H1 (cell line): ENCODE results near the gene BAHD1. TPM values are rescaled to one million over a fixed set of nuclear protein-coding genes. Genes with fewer than 3 reads are reported as not detected.

ENCODE experiments used
- CTCF ChIA-PET: fragments of 300-600 bp; sonication (Branson Sonifier 250); formaldehyde crosslinking; loops from one replicate; lab custom pipeline; 2021; ENCODE audit not compliant: partially characterized antibody; lab: Charles Lee
- POLR2A ChIA-PET: fragments of 300-600 bp; sonication (Branson Sonifier 250); formaldehyde crosslinking; loops from one replicate; lab custom pipeline; 2021; ENCODE audit warnings: inconsistent platforms; ENCODE audit not compliant: partially characterized antibody; lab: Charles Lee
- DNase-seq, 2 experiments: peaks; one replicate each; pipeline versions ENCODE4 v3.0.0 to v3.0.0-alpha.2; 2010 to 2022; ENCODE audit warnings: low spot score in 2 of 2, low read depth in 1 of 2, mixed read lengths in 1 of 2
- FAIRE-seq: peaks from 2 replicates; lab custom pipeline; 2011; peaks lifted over from hg19 to GRCh38; lab: Jason Lieb, UNC
- H2AFZ ChIP-seq: 2 replicates; pipeline ENCODE4 v1.8.1; 2012; ENCODE audit warnings: low read length, inconsistent platforms
- H2AK5ac ChIP-seq: 2 replicates; pipeline ENCODE4 v1.6.1; 2013; ENCODE audit warnings: low read depth, low read length
- H2BK120ac ChIP-seq: replicated peaks from 2 replicates; pipeline ENCODE3; 2013; ENCODE audit warnings: low read depth, low read length, inconsistent platforms
- H2BK12ac ChIP-seq: 2 replicates; pipeline ENCODE4 v1.6.1; 2013; ENCODE audit warnings: low read depth, low read length
- H2BK15ac ChIP-seq: 2 replicates; pipeline ENCODE4 v1.6.1; 2013; ENCODE audit warnings: low read length
- H2BK20ac ChIP-seq: 2 replicates; pipeline ENCODE4 v1.6.1; 2013; ENCODE audit warnings: low read length
- H2BK5ac ChIP-seq: 2 replicates; pipeline ENCODE4 v1.6.1; 2013; ENCODE audit warnings: low read depth, low read length
- H3K14ac ChIP-seq: 2 replicates; pipeline ENCODE4 v1.6.1; 2013; ENCODE audit warnings: inconsistent platforms; ENCODE audit not compliant: insufficient read length
- H3K18ac ChIP-seq: 2 replicates; pipeline ENCODE4 v1.6.1; 2013; ENCODE audit warnings: low read length; ENCODE audit errors: extremely low read depth
- H3K23ac ChIP-seq: 2 replicates; pipeline ENCODE4 v1.6.1; 2013; ENCODE audit warnings: inconsistent platforms; ENCODE audit not compliant: insufficient read length
- H3K23me2 ChIP-seq: 2 replicates; pipeline ENCODE4 v1.6.1; 2013; ENCODE audit warnings: low read depth, low read length
- H3K27ac ChIP-seq: 2 replicates; pipeline ENCODE4 v1.6.1; 2011; ENCODE audit warnings: low read depth, low read length, inconsistent platforms
- H3K27me3 ChIP-seq, 4 experiments: replicated peaks in 1 of 4; 1 replicate in 1 of 4; 2 replicates in 3 of 4; pipeline versions ENCODE4 v1.6.1 to v1.8.1; 2011 to 2013; ENCODE audit warnings: low read length in 3 of 4, mild to moderate bottlenecking in 3 of 4, inconsistent platforms in 2 of 4, mixed read lengths in 2 of 4, moderate library complexity in 1 of 4; ENCODE audit not compliant: control insufficient read depth in 3 of 4, insufficient read depth in 3 of 4; ENCODE audit errors: extremely low read depth in 1 of 4
- H3K36me3 ChIP-seq, 4 experiments: 2 replicates each; pipeline versions ENCODE4 v1.6.1 to v1.8.1; 2011 to 2013; ENCODE audit warnings: mild to moderate bottlenecking in 4 of 4, low read length in 3 of 4, moderate library complexity in 2 of 4, control low read depth in 1 of 4, inconsistent platforms in 1 of 4; ENCODE audit not compliant: insufficient read depth in 4 of 4, control insufficient read depth in 2 of 4
- H3K4ac ChIP-seq: replicated peaks from 2 replicates; pipeline ENCODE3; 2013; ENCODE audit warnings: low read length, low read depth, mixed read lengths, inconsistent platforms; ENCODE audit not compliant: insufficient read length
- H3K4me1 ChIP-seq, 4 experiments: replicated peaks in 1 of 4; 1 replicate in 1 of 4; 2 replicates in 3 of 4; pipeline versions ENCODE4 v1.6.1 to v1.8.1; 2011 to 2013; ENCODE audit warnings: low read length in 3 of 4, inconsistent platforms in 2 of 4, mixed read lengths in 1 of 4; ENCODE audit not compliant: insufficient read depth in 4 of 4, control insufficient read depth in 3 of 4
- H3K4me2 ChIP-seq, 2 experiments: 2 replicates each; pipeline versions ENCODE4 v1.6.1 to v1.8.1; 2011 to 2013; ENCODE audit warnings: low read depth in 2 of 2, low read length in 2 of 2, control low read depth in 1 of 2, inconsistent platforms in 1 of 2, mild to moderate bottlenecking in 1 of 2; ENCODE audit not compliant: insufficient read depth in 1 of 2
- H3K4me3 ChIP-seq, 4 experiments: fragments of 200-600, 300-600 bp in 1 of 4; sonication (generic), shearing (Covaris generic), sonication (Bioruptor Twin) in 1 of 4; 2 replicates each; pipeline versions ENCODE4 v1.5.1 to v1.8.1; 2011 to 2016; ENCODE audit warnings: low read length in 4 of 4, low read depth in 3 of 4, control low read depth in 2 of 4, inconsistent platforms in 2 of 4, mild to moderate bottlenecking in 2 of 4, mixed read lengths in 1 of 4, moderate library complexity in 1 of 4; ENCODE audit not compliant: insufficient read depth in 2 of 4; ENCODE audit errors: extremely low read depth in 1 of 4
- H3K56ac ChIP-seq: replicated peaks from 2 replicates; pipeline ENCODE3; 2013; ENCODE audit warnings: low read depth, mild to moderate bottlenecking, mixed read lengths, low read length, inconsistent platforms; ENCODE audit not compliant: insufficient read length
- H3K79me1 ChIP-seq: 2 replicates; pipeline ENCODE4 v1.6.1; 2013; ENCODE audit warnings: low read depth, low read length, control low read depth
- H3K79me2 ChIP-seq, 2 experiments: 2 replicates each; pipeline versions ENCODE4 v1.6.1 to v1.8.1; 2012 to 2013; ENCODE audit warnings: low read length in 2 of 2, mild to moderate bottlenecking in 2 of 2, inconsistent platforms in 1 of 2; ENCODE audit not compliant: insufficient read depth in 2 of 2, control insufficient read depth in 1 of 2
- H3K9ac ChIP-seq, 4 experiments: replicated peaks in 1 of 4; 1 replicate in 1 of 4; 2 replicates in 3 of 4; pipeline versions ENCODE4 v1.6.1 to v1.8.1; 2011 to 2013; ENCODE audit warnings: low read depth in 3 of 4, low read length in 3 of 4, control low read depth in 2 of 4, mild to moderate bottlenecking in 2 of 4, moderate library complexity in 2 of 4, inconsistent platforms in 1 of 4; ENCODE audit errors: extremely low read depth in 1 of 4
- H3K9me3 ChIP-seq, 2 experiments: 2 replicates each; pipeline versions ENCODE4 v1.6.1 to v1.8.1; 2012 to 2013; ENCODE audit warnings: mild to moderate bottlenecking in 2 of 2, moderate library complexity in 2 of 2, control low read depth in 1 of 2, inconsistent platforms in 1 of 2, low read depth in 1 of 2, low read length in 1 of 2, mixed read lengths in 1 of 2; ENCODE audit not compliant: insufficient read depth in 2 of 2
- H4K20me1 ChIP-seq, 2 experiments: replicated peaks in 1 of 2; 2 replicates each; pipeline versions ENCODE3 to v1.8.1; 2011 to 2013; ENCODE audit warnings: inconsistent platforms in 2 of 2, low read length in 2 of 2, mild to moderate bottlenecking in 1 of 2; ENCODE audit not compliant: insufficient read depth in 2 of 2, control insufficient read depth in 1 of 2
- H4K5ac ChIP-seq: 2 replicates; pipeline ENCODE4 v1.6.1; 2013; ENCODE audit warnings: low read length, low read depth, mixed read lengths, inconsistent platforms; ENCODE audit not compliant: insufficient read length
- H4K8ac ChIP-seq: 2 replicates; pipeline ENCODE4 v1.8.0; 2013; ENCODE audit warnings: mild to moderate bottlenecking, moderate library complexity, low read length, inconsistent platforms; ENCODE audit not compliant: insufficient read depth; ENCODE audit errors: extremely low read depth
- H4K91ac ChIP-seq: replicated peaks from 2 replicates; pipeline ENCODE3; 2013; ENCODE audit warnings: low read length, mixed read lengths, inconsistent platforms; ENCODE audit not compliant: insufficient read length
- BCL11A ChIP-seq, 2 experiments: IDR thresholded peaks; one replicate each; pipeline ENCODE4 v1.6.1; 2011; ENCODE audit warnings: low read depth in 2 of 2, low read length in 2 of 2, mild to moderate bottlenecking in 2 of 2
- WGBS, 2 experiments: shearing (Covaris generic) in 1 of 2; methylation state at CpG; one replicate each; pipeline versions ENCODE4 v1.1.6 to v1.1.7; 2013 to 2015; ENCODE audit warnings: low lambda C conversion rate in 2 of 2, mixed read lengths in 2 of 2, inconsistent platforms in 1 of 2, low coverage in 1 of 2, missing lambda C conversion rate in 1 of 2; ENCODE audit not compliant: insufficient replicate concordance in 2 of 2, insufficient coverage in 1 of 2, insufficient read length in 1 of 2; ENCODE audit errors: extremely low coverage in 1 of 2, missing lambda C conversion rate in 1 of 2; 5-methylcytosine and 5-hydroxymethylcytosine counted together
- polyA plus RNA-seq, 7 experiments: library from polyadenylated mRNA; depleted of rRNA in 3 of 7; stranded (reverse) in 5 of 7; unstranded in 2 of 7; fragments of >200 nt in 5 of 7; fragments of 200-250 nt in 2 of 7; gene quantifications; 1 replicate in 5 of 7; 2 replicates in 1 of 7; 4 replicates in 1 of 7; pipeline versions ENCODE4 v1.2.1 to v1.2.3, GENCODE V29; 2011 to 2013; ENCODE audit warnings: missing spikeins in 2 of 7, mixed read lengths in 2 of 7
- total RNA-seq: library from RNA; stranded (reverse); fragmentation: NEBNext Ultra II Directional; extraction: Animal tissue kit (Norgen Biotek cat#: 25700); gene quantifications from 2 replicates; pipeline ENCODE4 v1.2.1, GENCODE V29; 2021

BAHD1 gene
- total and polyA plus RNA-seq, 2 of the 8 experiments (the other 6 are each of a cell fraction or from before 2014, with no cell fraction given), result 15.0 to 38.9 TPM

GRCh38 chr15:40512440-40512839 is 71.7 kb downstream of the BAHD1 start:
- peak overlapping the region; percentile 90 for H2BK12ac ChIP-seq
- peak overlapping the region; percentile 79 for H2AFZ ChIP-seq
- H2AK5ac ChIP-seq, result 0 out of 2 replicates have a peak overlapping the region, but pooled peaks have one; percentile 86
- no peak overlapping the region for H3K9ac ChIP-seq
- H3K14ac ChIP-seq, result no peak overlapping the region
- H2BK5ac ChIP-seq, result no peak overlapping the region
- H3K23me2 ChIP-seq, result peaks cover 9% of the 10 kb centered on the region
- 0 out of 2 replicates have a peak overlapping the region, but pooled peaks have one; percentile 55 for H2BK20ac ChIP-seq
- FAIRE-seq (no peak), DNase-seq (no peak)
- H3K56ac ChIP-seq, result no peak overlapping the region
- peaks cover 0 to 30% (median 24%) of the 10 kb centered on the region in 4 experiments; a peak in 6 of 7 replicates for H3K27me3 ChIP-seq
- peak overlapping the region; percentile 61; the same call in 1 of the 2 replicates for H2BK15ac ChIP-seq
- no peaks in the 10 kb centered on the region for H3K79me2 ChIP-seq
- no peaks in the 10 kb centered on the region for H3K9me3 ChIP-seq
- H3K23ac ChIP-seq, result no peak overlapping the region
- peak overlapping the region; percentile 31 for H4K91ac ChIP-seq
- WGBS, 2 experiments, result 98% methylated on average over 2 of the region's 2 CpGs; no CpG with 5 or more reads in 1 of the 2 experiments
- no peak overlapping the region for H3K27ac ChIP-seq
- H3K79me1 ChIP-seq, result no peaks in the 10 kb centered on the region
- no peak overlapping the region for H3K4ac ChIP-seq
- H3K18ac ChIP-seq, result peak overlapping the region; percentile 97
- no peaks in the 10 kb centered on the region for H4K20me1 ChIP-seq
- H2BK120ac ChIP-seq, result no peak overlapping the region
- H4K8ac ChIP-seq, result no peak overlapping the region
- no peak for TF ChIP-seq BCL11A (IDR thresholded peaks at IDR 0.05; ENCODE audit: low read depth in 2 of 2, low read length in 2 of 2)
- H3K36me3 ChIP-seq, result no peaks in the 10 kb centered on the region
- H4K5ac ChIP-seq, result no peak overlapping the region
- peaks cover 4 to 11% (median 10%) of the 10 kb centered on the region in 4 experiments; a peak in 6 of 7 replicates for H3K4me1 ChIP-seq
- POLR2A ChIA-PET, result interaction anchor here (0.6 to 1.2 kb wide), 4 partner anchors 42 to 167 kb away, joined by 3 to 4 read pairs (median 3); no protein-coding TSS in a partner anchor
- peak overlapping the region in 1 of 4 experiments; percentile 58; a peak in 1 of 8 replicates for H3K4me3 ChIP-seq
- peak overlapping the region in 1 of 2 experiments; percentile 80; a peak in 2 of 4 replicates for H3K4me2 ChIP-seq
- CTCF ChIA-PET, result interaction anchor here (0.7 to 1.0 kb wide), 2 partner anchors 87 to 382 kb away, joined by 3 read pairs; partner anchors contain the start of gene VPS18
